H9 (cell line): ENCODE measurements around the gene PRKAR2A. TPM values are rescaled to one million over a fixed set of nuclear protein-coding genes. Genes with fewer than 3 reads are reported as not detected.

ENCODE experiments used
- DNase-seq: peaks from one replicate; pipeline ENCODE4 v3.0.0-alpha.2; 2017
- H2AFZ ChIP-seq: one replicate; pipeline ENCODE4 v1.6.1; 2013; ENCODE audit warnings: mild to moderate bottlenecking, low read length, control low read depth, moderate library complexity
- H2AK5ac ChIP-seq: 2 replicates; pipeline ENCODE4 v1.6.1; 2013; ENCODE audit warnings: low read length, control low read depth, mixed read lengths; ENCODE audit not compliant: insufficient read length
- H2BK120ac ChIP-seq: one replicate; pipeline ENCODE4 v1.6.1; 2013; ENCODE audit warnings: low read depth, mild to moderate bottlenecking, low read length, control low read depth, inconsistent platforms; ENCODE audit not compliant: poor library complexity, severe bottlenecking
- H2BK12ac ChIP-seq: 2 replicates; pipeline ENCODE4 v1.6.1; 2013; ENCODE audit warnings: low read length, control low read depth, mixed read lengths, low read depth; ENCODE audit not compliant: insufficient read length
- H2BK15ac ChIP-seq: 2 replicates; pipeline ENCODE4 v1.6.1; 2013; ENCODE audit warnings: low read depth, low read length, control low read depth
- H2BK20ac ChIP-seq: one replicate; pipeline ENCODE4 v1.6.1; 2013; ENCODE audit warnings: low read depth, mild to moderate bottlenecking, low read length, control low read depth, inconsistent platforms; ENCODE audit not compliant: poor library complexity, severe bottlenecking
- H2BK5ac ChIP-seq: 2 replicates; pipeline ENCODE4 v1.6.1; 2013; ENCODE audit warnings: low read length, control low read depth, mixed read lengths; ENCODE audit not compliant: insufficient read length
- H3K14ac ChIP-seq: 2 replicates; pipeline ENCODE4 v1.6.1; 2013; ENCODE audit warnings: low read length, control low read depth; ENCODE audit not compliant: insufficient read depth
- H3K18ac ChIP-seq: 2 replicates; pipeline ENCODE4 v1.6.1; 2013; ENCODE audit warnings: low read depth, mild to moderate bottlenecking, mixed read lengths, low read length, control low read depth; ENCODE audit not compliant: insufficient read length
- H3K23ac ChIP-seq: 2 replicates; pipeline ENCODE4 v1.6.1; 2013; ENCODE audit warnings: low read length, control low read depth, mixed read lengths, low read depth; ENCODE audit not compliant: insufficient read length
- H3K23me2 ChIP-seq: 2 replicates; pipeline ENCODE4 v1.6.1; 2013; ENCODE audit warnings: low read depth, mild to moderate bottlenecking, mixed read lengths, low read length, control low read depth; ENCODE audit not compliant: insufficient read length, poor library complexity, severe bottlenecking
- H3K27ac ChIP-seq: 2 replicates; pipeline ENCODE4 v1.5.1; 2013; ENCODE audit warnings: low read length, control low read depth, mixed read lengths, low read depth; ENCODE audit not compliant: insufficient read length
- H3K27me3 ChIP-seq: 2 replicates; pipeline ENCODE4 v1.6.1; 2013; ENCODE audit warnings: low read length, control low read depth, inconsistent platforms; ENCODE audit not compliant: insufficient read depth
- H3K4ac ChIP-seq: 2 replicates; pipeline ENCODE4 v1.6.1; 2013; ENCODE audit warnings: low read depth, mild to moderate bottlenecking, control low read depth, inconsistent platforms, low read length, moderate library complexity
- H3K4me1 ChIP-seq: 2 replicates; pipeline ENCODE4 v1.6.1; 2013; ENCODE audit warnings: low read length, control low read depth, inconsistent platforms; ENCODE audit not compliant: insufficient read depth
- H3K4me2 ChIP-seq: 2 replicates; pipeline ENCODE4 v1.6.1; 2013; ENCODE audit warnings: low read length, control low read depth, mixed read lengths; ENCODE audit not compliant: insufficient read length, insufficient read depth
- H3K56ac ChIP-seq: 2 replicates; pipeline ENCODE4 v1.6.1; 2013; ENCODE audit warnings: low read depth, mild to moderate bottlenecking, mixed read lengths, low read length, control low read depth; ENCODE audit not compliant: insufficient read length
- H3K79me1 ChIP-seq: 2 replicates; pipeline ENCODE4 v1.6.1; 2013; ENCODE audit warnings: low read depth, mild to moderate bottlenecking, moderate library complexity, low read length, control low read depth, inconsistent platforms; ENCODE audit not compliant: insufficient read depth, poor library complexity, severe bottlenecking
- H3K79me2 ChIP-seq: 2 replicates; pipeline ENCODE4 v1.6.1; 2013; ENCODE audit warnings: low read length, control low read depth, inconsistent platforms; ENCODE audit not compliant: insufficient read depth
- H3K9ac ChIP-seq: 2 replicates; pipeline ENCODE4 v1.6.1; 2013; ENCODE audit warnings: low read length, control low read depth, mixed read lengths; ENCODE audit not compliant: insufficient read length; ENCODE audit errors: extremely low read depth
- H3K9me3 ChIP-seq: one replicate; pipeline ENCODE4 v1.6.1; 2013; ENCODE audit warnings: low read depth, low read length, inconsistent platforms; ENCODE audit not compliant: control insufficient read depth
- H3T11ph ChIP-seq: one replicate; pipeline ENCODE4 v1.6.1; 2013; ENCODE audit warnings: mild to moderate bottlenecking, low read length, control low read depth, inconsistent platforms
- H4K20me1 ChIP-seq: one replicate; pipeline ENCODE4 v1.6.1; 2013; ENCODE audit not compliant: control insufficient read depth, insufficient read length, insufficient read depth
- H4K5ac ChIP-seq: 2 replicates; pipeline ENCODE4 v1.6.1; 2013; ENCODE audit warnings: low read depth, mild to moderate bottlenecking, mixed read lengths, low read length, control low read depth; ENCODE audit not compliant: insufficient read length
- H4K8ac ChIP-seq: replicated peaks from 2 replicates; pipeline ENCODE4 v1.6.1; 2013; ENCODE audit warnings: low read length, control low read depth, mixed read lengths, low read depth; ENCODE audit not compliant: insufficient read length
- H4K91ac ChIP-seq: 2 replicates; pipeline ENCODE4 v1.6.1; 2013; ENCODE audit warnings: low read depth, mild to moderate bottlenecking, moderate library complexity, mixed read lengths, low read length, control low read depth; ENCODE audit not compliant: insufficient read length
- H3K27ac Mint-ChIP-seq, 3 experiments: 2 replicates in 2 of 3; 3 replicates in 1 of 3; pipeline ENCODE4 v1.8.0; 2020 to 2021; ENCODE audit warnings: mixed read lengths in 3 of 3, mild to moderate bottlenecking in 1 of 3, moderate library complexity in 1 of 3
- H3K27me3 Mint-ChIP-seq: 2 replicates; pipeline ENCODE4 v1.8.0; 2021; ENCODE audit warnings: low read depth, mild to moderate bottlenecking, moderate library complexity, mixed read lengths
- H3K36me3 Mint-ChIP-seq, 3 experiments: 2 replicates in 2 of 3; 3 replicates in 1 of 3; pipeline ENCODE4 v1.8.0; 2020 to 2021; ENCODE audit warnings: low read depth in 3 of 3, mixed read lengths in 3 of 3; ENCODE audit not compliant: insufficient read depth in 1 of 3
- H3K4me1 Mint-ChIP-seq, 2 experiments: 2 replicates each; pipeline ENCODE4 v1.8.0; 2020; ENCODE audit warnings: mixed read lengths in 2 of 2
- H3K4me3 Mint-ChIP-seq, 2 experiments: 2 replicates in 1 of 2; 3 replicates in 1 of 2; pipeline ENCODE4 v1.8.0; 2020 to 2021; ENCODE audit warnings: mild to moderate bottlenecking in 2 of 2, mixed read lengths in 2 of 2, moderate library complexity in 1 of 2
- H3K9me3 Mint-ChIP-seq, 2 experiments: 2 replicates in 1 of 2; 3 replicates in 1 of 2; pipeline ENCODE4 v1.8.0; 2020; ENCODE audit warnings: mild to moderate bottlenecking in 2 of 2, mixed read lengths in 2 of 2, moderate library complexity in 1 of 2
- WGBS: extraction: QIAGEN DNeasy Blood & Tissue Kit; methylation state at CpG from one replicate; pipeline ENCODE4 v1.1.7; 2013; ENCODE audit warnings: missing lambda C conversion rate, low lambda C conversion rate, mixed read lengths; ENCODE audit not compliant: insufficient read length; ENCODE audit errors: extremely low coverage; 5-methylcytosine and 5-hydroxymethylcytosine counted together
- total RNA-seq: library from RNA; stranded (reverse); gene quantifications from 2 replicates; pipeline ENCODE4 v1.2.1, GENCODE V29; 2021
- TF ChIP-seq, protein P1 (sequence below): fragments of 200-600 bp; sonication (generic); conservative IDR thresholded peaks from 3 replicates; pipeline ENCODE4 v1.8.0; 2021; ENCODE audit warnings: antibody characterized with exemption, mild to moderate bottlenecking

The PRKAR2A gene
- total RNA-seq, 1 experiment from 2014 or later: 39.1 TPM

DNA sequence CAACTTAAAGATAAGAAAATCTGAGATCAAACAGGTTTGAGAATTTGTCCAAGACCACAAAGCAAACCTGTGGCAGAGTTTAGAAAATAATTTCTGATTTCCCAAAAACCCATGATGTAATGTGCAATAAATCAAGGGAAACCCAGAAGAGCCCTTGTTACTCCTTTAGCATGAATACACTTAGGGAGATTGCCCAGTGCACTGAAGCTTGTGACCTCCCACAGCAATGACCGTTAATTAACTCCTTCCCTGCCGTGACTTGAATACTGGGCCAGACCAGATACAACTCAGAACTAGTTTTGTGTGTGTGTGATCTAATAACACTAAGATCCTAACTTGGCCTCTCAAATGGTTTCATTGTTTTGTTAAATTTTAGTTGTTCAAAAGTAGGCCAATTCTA, 2.5 kb downstream of the PRKAR2A start:
- Histone ChIP-seq H2BK5ac (no peak overlapping the region), H3K79me1 (no peaks in the 10 kb centered on the region), H3K14ac (no peak overlapping the region), H3K4me2 (no peak overlapping the region), H3K23me2 (peaks cover 10% of the 10 kb centered on the region), H3K27ac (no peak overlapping the region), H3K79me2 (no peaks in the 10 kb centered on the region), H3K9me3 (no peaks in the 10 kb centered on the region), H2BK20ac (no peak overlapping the region), H3K27me3 (no peaks in the 10 kb centered on the region), H2AK5ac (no peak overlapping the region), H3T11ph (no peak overlapping the region), H3K56ac (no peak overlapping the region), H3K9ac (no peak overlapping the region), H4K20me1 (no peaks in the 10 kb centered on the region), H4K91ac (no peak overlapping the region), H2BK12ac (no peak overlapping the region), H3K4ac (no peak overlapping the region), H3K18ac (no peak overlapping the region), H4K5ac (no peak overlapping the region), H2BK15ac (no peak overlapping the region), H4K8ac (no peak overlapping the region), H2AFZ (no peak overlapping the region), H3K4me1 (no peaks in the 10 kb centered on the region), H2BK120ac (no peak overlapping the region), H3K23ac (no peak overlapping the region)
- no peaks in the 10 kb centered on the region for H3K9me3 Mint-ChIP-seq
- WGBS: no CpG with 5 or more reads among the region's 2 CpGs
- DNase-seq: no peak
- H3K27me3 Mint-ChIP-seq: peaks cover 13% of the 10 kb centered on the region
- no peaks in the 10 kb centered on the region; a peak in 1 of 7 replicates for H3K36me3 Mint-ChIP-seq
- H3K27ac Mint-ChIP-seq: no peak overlapping the region
- peak overlapping the region in 1 of 2 experiments; percentile 5; a peak in 1 of 5 replicates for H3K4me3 Mint-ChIP-seq
- TF ChIP-seq, protein P1, sequence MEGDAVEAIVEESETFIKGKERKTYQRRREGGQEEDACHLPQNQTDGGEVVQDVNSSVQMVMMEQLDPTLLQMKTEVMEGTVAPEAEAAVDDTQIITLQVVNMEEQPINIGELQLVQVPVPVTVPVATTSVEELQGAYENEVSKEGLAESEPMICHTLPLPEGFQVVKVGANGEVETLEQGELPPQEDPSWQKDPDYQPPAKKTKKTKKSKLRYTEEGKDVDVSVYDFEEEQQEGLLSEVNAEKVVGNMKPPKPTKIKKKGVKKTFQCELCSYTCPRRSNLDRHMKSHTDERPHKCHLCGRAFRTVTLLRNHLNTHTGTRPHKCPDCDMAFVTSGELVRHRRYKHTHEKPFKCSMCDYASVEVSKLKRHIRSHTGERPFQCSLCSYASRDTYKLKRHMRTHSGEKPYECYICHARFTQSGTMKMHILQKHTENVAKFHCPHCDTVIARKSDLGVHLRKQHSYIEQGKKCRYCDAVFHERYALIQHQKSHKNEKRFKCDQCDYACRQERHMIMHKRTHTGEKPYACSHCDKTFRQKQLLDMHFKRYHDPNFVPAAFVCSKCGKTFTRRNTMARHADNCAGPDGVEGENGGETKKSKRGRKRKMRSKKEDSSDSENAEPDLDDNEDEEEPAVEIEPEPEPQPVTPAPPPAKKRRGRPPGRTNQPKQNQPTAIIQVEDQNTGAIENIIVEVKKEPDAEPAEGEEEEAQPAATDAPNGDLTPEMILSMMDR: no peak
- H3K4me1 Mint-ChIP-seq: peaks cover 17% of the 10 kb centered on the region in 2 experiments
